Liver (tissue), 9 donors: ENCODE measurements around the gene CACNA1A. TPM values are rescaled to one million over a fixed set of nuclear protein-coding genes. Genes with fewer than 3 reads are reported as not detected.
A peak's percentile ranks its signal among the peaks of the same experiment; 100 is the strongest.

ENCODE experiments used
- DNase-seq: peaks from one replicate; pipeline ENCODE4 v3.0.0-alpha.2; 2017; ENCODE audit warnings: low spot score
- H3K27ac ChIP-seq, 2 donors: one replicate each; pipeline ENCODE4 v1.7.0; 2013; ENCODE audit warnings: inconsistent platforms in 2 of 2, low read length in 2 of 2, control low read depth in 1 of 2, low read depth in 1 of 2, mild to moderate bottlenecking in 1 of 2
- H3K27me3 ChIP-seq, 4 donors: one replicate each; pipeline versions ENCODE4 v1.6.1 to v1.7.0; 2013; ENCODE audit warnings: low read length in 3 of 4, inconsistent platforms in 1 of 4, mild to moderate bottlenecking in 1 of 4, moderate library complexity in 1 of 4; ENCODE audit not compliant: control insufficient read depth in 4 of 4, insufficient read depth in 4 of 4
- H3K36me3 ChIP-seq, 4 donors: one replicate each; pipeline versions ENCODE4 v1.6.1 to v1.7.0; 2013; ENCODE audit warnings: low read length in 3 of 4, mild to moderate bottlenecking in 3 of 4, low read depth in 1 of 4, moderate library complexity in 1 of 4; ENCODE audit not compliant: control insufficient read depth in 4 of 4, insufficient read depth in 3 of 4
- H3K4me1 ChIP-seq, 4 donors: one replicate each; pipeline versions ENCODE4 v1.6.1 to v1.7.0; 2013; ENCODE audit warnings: low read length in 3 of 4, mild to moderate bottlenecking in 3 of 4, moderate library complexity in 1 of 4; ENCODE audit not compliant: control insufficient read depth in 4 of 4, insufficient read depth in 4 of 4
- H3K4me3 ChIP-seq, 3 donors: one replicate each; pipeline versions ENCODE4 v1.6.1 to v1.7.0; 2013; ENCODE audit warnings: low read length in 3 of 3, control low read depth in 1 of 3, low read depth in 1 of 3, mild to moderate bottlenecking in 1 of 3
- H3K9ac ChIP-seq, 2 donors: one replicate each; pipeline ENCODE4 v1.7.0; 2013; ENCODE audit warnings: low read length in 2 of 2, mild to moderate bottlenecking in 2 of 2, moderate library complexity in 2 of 2, control low read depth in 1 of 2, low read depth in 1 of 2
- H3K9me3 ChIP-seq, 4 donors: one replicate each; pipeline versions ENCODE4 v1.6.1 to v1.7.0; 2013; ENCODE audit warnings: low read length in 3 of 4; ENCODE audit not compliant: control insufficient read depth in 4 of 4
- CTCF ChIP-seq: fragments of 150-350 bp; IDR thresholded peaks from 2 replicates; pipeline ENCODE4 v1.5.1; 2017; ENCODE audit warnings: improper control_type of control experiment, low read depth, low read length; ENCODE audit not compliant: missing input control
- EGR1 ChIP-seq, 2 donors: IDR thresholded peaks; 2 replicates each; pipeline ENCODE4 v1.6.1; 2016 to 2018; ENCODE audit warnings: antibody characterized with exemption in 2 of 2, low read depth in 2 of 2
- FOXA1 ChIP-seq: IDR thresholded peaks from 2 replicates; pipeline ENCODE4 v1.6.1; 2016; ENCODE audit warnings: antibody characterized with exemption
- FOXA2 ChIP-seq: IDR thresholded peaks from 2 replicates; pipeline ENCODE4 v1.6.1; 2016; ENCODE audit warnings: antibody characterized with exemption
- GABPA ChIP-seq, 2 donors: IDR thresholded peaks in 1 of 2; conservative IDR thresholded peaks in 1 of 2; 2 replicates each; pipeline ENCODE4 v1.6.1; 2016; ENCODE audit warnings: antibody characterized with exemption in 2 of 2, mild to moderate bottlenecking in 1 of 2, moderate library complexity in 1 of 2
- JUND ChIP-seq, 2 donors: IDR thresholded peaks; 2 replicates each; pipeline ENCODE4 v1.6.1; 2016; ENCODE audit warnings: antibody characterized with exemption in 2 of 2
- NR2F2 ChIP-seq: IDR thresholded peaks from 2 replicates; pipeline ENCODE4 v1.6.1; 2016; ENCODE audit warnings: antibody characterized with exemption
- RAD21 ChIP-seq, 2 donors: IDR thresholded peaks; 2 replicates each; pipeline ENCODE4 v1.6.1; 2016; ENCODE audit warnings: antibody characterized with exemption in 2 of 2, mild to moderate bottlenecking in 2 of 2
- REST ChIP-seq: IDR thresholded peaks from 2 replicates; pipeline ENCODE4 v1.6.1; 2016; ENCODE audit warnings: antibody characterized with exemption, mild to moderate bottlenecking
- RXRA ChIP-seq, 2 donors: IDR thresholded peaks; 2 replicates each; pipeline ENCODE4 v1.6.1; 2017 to 2018; ENCODE audit warnings: antibody characterized with exemption in 2 of 2, mild to moderate bottlenecking in 1 of 2
- SP1 ChIP-seq: IDR thresholded peaks from 2 replicates; pipeline ENCODE4 v1.6.1; 2018; ENCODE audit warnings: antibody characterized with exemption, mild to moderate bottlenecking
- TAF1 ChIP-seq: conservative IDR thresholded peaks from 2 replicates; pipeline ENCODE4 v1.6.1; 2016; ENCODE audit warnings: antibody characterized with exemption, mild to moderate bottlenecking
- YY1 ChIP-seq: IDR thresholded peaks from 2 replicates; pipeline ENCODE4 v1.6.1; 2016; ENCODE audit warnings: antibody characterized with exemption, mild to moderate bottlenecking
- WGBS: extraction: QIAGEN DNeasy Blood & Tissue Kit; methylation state at CpG from one replicate; pipeline ENCODE4 v1.1.7; 2013; 5-methylcytosine and 5-hydroxymethylcytosine counted together
- polyA plus RNA-seq, 2 donors: library from polyadenylated mRNA; stranded (reverse) in 1 of 2; unstranded in 1 of 2; fragments of 200-250 nt in 1 of 2; fragments of >200 nt in 1 of 2; fragmentation: Nextera tagmentation in 1 of 2; extraction: Ambion mirVana in 1 of 2; gene quantifications; one replicate each; pipeline versions ENCODE4 v1.2.1 to v1.2.3, GENCODE V29; 2013 to 2015
- total RNA-seq, 2 donors: library from RNA; depleted of rRNA; stranded (reverse); fragments of >200 nt; gene quantifications; one replicate each; pipeline ENCODE4 v1.2.3, GENCODE V29; 2014
- TF ChIP-seq, protein P1 (sequence below): IDR thresholded peaks from 2 replicates; pipeline ENCODE4 v1.6.1; 2016; ENCODE audit warnings: antibody characterized with exemption
- TF ChIP-seq, protein P2 (sequence below): IDR thresholded peaks from 2 replicates; pipeline ENCODE4 v1.6.1; 2016; ENCODE audit warnings: antibody characterized with exemption
- TF ChIP-seq, protein P3 (sequence below): IDR thresholded peaks from 2 replicates; pipeline ENCODE4 v1.6.1; 2016; ENCODE audit warnings: antibody characterized with exemption
- donor health status: healthy.
- donor health status: healthy.
- donor health status: healthy.
- donor health status: healthy.
- donor health status: healthy.

CACNA1A gene
- total and polyA plus RNA-seq, 4 donors, result 0.09 to 0.17 (median 0.17) TPM; not detected in 1

GRCh38 chr19:13281567-13282291, 224.6 kb downstream of the CACNA1A start:
- Histone ChIP-seq H3K4me3 (no peak overlapping the region), H3K4me1 (no peaks in the 10 kb centered on the region), H3K36me3 (no peaks in the 10 kb centered on the region), H3K9ac (no peak overlapping the region), H3K9me3 (no peaks in the 10 kb centered on the region), H3K27ac (no peak overlapping the region), H3K27me3 (peaks cover 0 to 3% (median under 1%) of the 10 kb centered on the region in 4 donors)
- no peak for DNase-seq
- TF ChIP-seq, protein P1, sequence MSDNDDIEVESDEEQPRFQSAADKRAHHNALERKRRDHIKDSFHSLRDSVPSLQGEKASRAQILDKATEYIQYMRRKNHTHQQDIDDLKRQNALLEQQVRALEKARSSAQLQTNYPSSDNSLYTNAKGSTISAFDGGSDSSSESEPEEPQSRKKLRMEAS, result no peak
- TF ChIP-seq FOXA2 (no peak), TAF1 (no peak), FOXA1 (no peak), GABPA (IDR thresholded peaks at IDR 0.05 in 1 of 2, conservative IDR thresholded peaks at IDR 0.05 in 1 of 2) (no peak)
- TF ChIP-seq, protein P2, sequence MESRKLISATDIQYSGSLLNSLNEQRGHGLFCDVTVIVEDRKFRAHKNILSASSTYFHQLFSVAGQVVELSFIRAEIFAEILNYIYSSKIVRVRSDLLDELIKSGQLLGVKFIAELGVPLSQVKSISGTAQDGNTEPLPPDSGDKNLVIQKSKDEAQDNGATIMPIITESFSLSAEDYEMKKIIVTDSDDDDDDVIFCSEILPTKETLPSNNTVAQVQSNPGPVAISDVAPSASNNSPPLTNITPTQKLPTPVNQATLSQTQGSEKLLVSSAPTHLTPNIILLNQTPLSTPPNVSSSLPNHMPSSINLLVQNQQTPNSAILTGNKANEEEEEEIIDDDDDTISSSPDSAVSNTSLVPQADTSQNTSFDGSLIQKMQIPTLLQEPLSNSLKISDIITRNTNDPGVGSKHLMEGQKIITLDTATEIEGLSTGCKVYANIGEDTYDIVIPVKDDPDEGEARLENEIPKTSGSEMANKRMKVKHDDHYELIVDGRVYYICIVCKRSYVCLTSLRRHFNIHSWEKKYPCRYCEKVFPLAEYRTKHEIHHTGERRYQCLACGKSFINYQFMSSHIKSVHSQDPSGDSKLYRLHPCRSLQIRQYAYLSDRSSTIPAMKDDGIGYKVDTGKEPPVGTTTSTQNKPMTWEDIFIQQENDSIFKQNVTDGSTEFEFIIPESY, result no peak
- WGBS, result 48% methylated on average over 24 of the region's 24 CpGs

DNA sequence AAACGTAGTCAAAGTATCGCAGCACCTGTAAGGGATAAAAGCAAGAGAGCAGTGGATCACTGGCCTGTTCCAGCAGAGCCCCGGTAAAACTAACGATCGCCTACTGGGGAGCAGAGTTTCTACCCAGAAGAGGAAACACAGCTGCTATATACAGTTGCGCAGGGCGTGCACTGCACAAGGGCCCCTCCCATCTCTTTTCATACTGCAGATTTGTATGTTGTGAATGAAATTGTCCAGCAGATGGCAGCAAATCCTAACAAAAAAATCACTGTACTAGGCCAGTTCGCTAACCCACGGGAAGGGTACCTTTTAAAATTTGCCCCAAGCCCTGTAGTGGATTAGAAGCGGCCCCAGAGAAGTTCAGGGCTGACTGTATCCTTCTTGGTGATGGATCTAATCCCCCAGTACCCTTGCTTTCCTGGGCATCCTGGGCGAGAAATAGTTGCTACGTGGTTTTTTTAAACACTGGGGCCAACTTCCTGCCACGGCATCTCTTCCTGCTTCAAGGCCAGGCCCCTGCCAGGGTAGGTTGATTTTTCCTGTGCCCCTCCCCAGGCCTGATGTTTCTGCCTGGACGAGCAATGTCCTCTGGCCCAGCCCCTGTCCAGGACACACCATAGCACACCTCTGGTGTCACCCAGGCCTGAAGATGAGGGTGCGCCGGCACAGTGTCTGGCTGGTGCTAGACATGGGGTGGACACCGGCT, 229.0 kb downstream of the CACNA1A start:
- Histone ChIP-seq H3K4me1 (no peaks in the 10 kb centered on the region), H3K9ac (no peak overlapping the region), H3K27me3 (no peaks in the 10 kb centered on the region), H3K36me3 (no peaks in the 10 kb centered on the region), H3K4me3 (no peak overlapping the region), H3K27ac (no peak overlapping the region), H3K9me3 (no peaks in the 10 kb centered on the region)
- DNase-seq, result peak; percentile 60
- WGBS, result 40% methylated on average over 17 of the region's 17 CpGs
- TF ChIP-seq EGR1 (IDR thresholded peaks at IDR 0.05; ENCODE audit: low read depth in 2 of 2) (no peak), CTCF (peak; percentile 83), RAD21 (IDR thresholded peaks at IDR 0.05) (peak; percentile 90)

DNA sequence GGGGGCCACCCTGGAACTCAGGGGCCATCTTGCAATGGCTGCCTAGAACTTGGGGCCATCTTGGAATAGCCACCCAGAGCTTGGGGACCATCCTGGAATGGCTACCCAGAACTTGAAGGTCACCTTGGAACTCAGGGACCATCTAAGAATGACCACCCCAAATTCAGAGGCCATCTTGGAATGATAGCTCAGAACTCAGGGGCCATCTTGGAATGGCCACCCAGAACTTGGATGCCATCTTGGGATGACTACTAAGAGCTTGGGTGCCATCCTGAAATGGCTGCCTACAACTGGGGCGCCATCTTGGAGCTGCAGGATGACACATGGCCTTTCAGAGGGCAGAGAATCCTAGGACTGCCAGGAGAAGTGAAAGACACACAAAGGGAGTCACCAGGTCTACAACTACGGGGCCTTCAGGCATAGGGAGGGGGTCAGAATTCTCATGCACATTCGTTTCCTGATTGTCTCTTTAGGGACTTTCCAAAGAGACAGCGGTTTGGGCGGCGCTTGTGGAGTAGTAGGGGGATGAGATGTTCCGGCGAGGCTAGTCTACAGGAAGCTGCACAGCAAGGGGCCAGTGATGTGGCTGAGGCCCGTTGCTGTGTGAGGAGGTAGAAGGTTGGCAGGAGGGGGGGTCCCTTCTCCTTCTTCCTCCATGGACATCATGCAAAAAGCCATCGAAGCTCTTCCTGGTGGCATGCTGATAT, 231.1 kb downstream of the CACNA1A start:
- Histone ChIP-seq H3K27ac (no peak overlapping the region), H3K4me1 (no peaks in the 10 kb centered on the region), H3K4me3 (no peak overlapping the region), H3K9me3 (no peaks in the 10 kb centered on the region), H3K36me3 (no peaks in the 10 kb centered on the region), H3K9ac (no peak overlapping the region), H3K27me3 (no peaks in the 10 kb centered on the region)
- DNase-seq, result no peak
- WGBS, result 76% methylated on average over 10 of the region's 10 CpGs
- TF ChIP-seq, protein P1, result no peak
- TF ChIP-seq EGR1 (IDR thresholded peaks at IDR 0.05; ENCODE audit: low read depth in 2 of 2) (no peak), JUND (IDR thresholded peaks at IDR 0.05) (no peak), RXRA (IDR thresholded peaks at IDR 0.05) (no peak), REST (no peak), TAF1 (no peak), FOXA2 (no peak), NR2F2 (no peak), YY1 (no peak), SP1 (no peak)
- TF ChIP-seq, protein P3, sequence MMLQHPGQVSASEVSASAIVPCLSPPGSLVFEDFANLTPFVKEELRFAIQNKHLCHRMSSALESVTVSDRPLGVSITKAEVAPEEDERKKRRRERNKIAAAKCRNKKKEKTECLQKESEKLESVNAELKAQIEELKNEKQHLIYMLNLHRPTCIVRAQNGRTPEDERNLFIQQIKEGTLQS, result no peak
